Neural cell (in vitro differentiated cells): ENCODE results near the gene RAD51C. TPM values are rescaled to one million over a fixed set of nuclear protein-coding genes. Genes with fewer than 3 reads are reported as not detected.

ENCODE experiments used
- H2AFZ ChIP-seq: fragments of 200-600, 300-800 bp; sonication (generic), shearing (Covaris generic); 2 replicates; pipeline ENCODE4 v1.6.0; 2014; ENCODE audit warnings: low read depth, mild to moderate bottlenecking, antibody characterized with exemption, low read length, moderate library complexity
- H3F3A ChIP-seq: fragments of 200-600 bp; shearing (Covaris generic); 2 replicates; pipeline ENCODE4 v1.6.1; 2016; ENCODE audit warnings: mild to moderate bottlenecking, moderate library complexity, mixed read lengths, antibody characterized with exemption, low read length; ENCODE audit not compliant: insufficient read depth, poor library complexity, severe bottlenecking
- H3K27ac ChIP-seq: fragments of 200-600, 300-800 bp; sonication (generic), shearing (Covaris generic); 2 replicates; pipeline ENCODE4 v1.5.1; 2014; ENCODE audit warnings: mild to moderate bottlenecking, low read length, moderate library complexity
- H3K27me3 ChIP-seq: fragments of 300-800, 200-600 bp; sonication (generic), shearing (Covaris generic); 2 replicates; pipeline ENCODE4 v1.6.0; 2014; ENCODE audit warnings: mild to moderate bottlenecking, low read depth, low read length, moderate library complexity; ENCODE audit not compliant: insufficient read depth
- H3K36me3 ChIP-seq: fragments of 300-800, 200-600 bp; sonication (generic), shearing (Covaris generic); 2 replicates; pipeline ENCODE4 v1.5.1; 2014; ENCODE audit warnings: mild to moderate bottlenecking, antibody characterized with exemption, low read length, moderate library complexity; ENCODE audit not compliant: insufficient read depth
- H3K4me2 ChIP-seq: fragments of 300-800, 200-600 bp; sonication (generic), shearing (Covaris generic); 2 replicates; pipeline ENCODE4 v1.6.0; 2014; ENCODE audit warnings: mild to moderate bottlenecking, low read length
- H3K4me3 ChIP-seq: fragments of 300-800, 200-600 bp; sonication (generic), shearing (Covaris generic); 2 replicates; pipeline ENCODE4 v1.5.1; 2014; ENCODE audit warnings: mild to moderate bottlenecking, low read length, moderate library complexity
- H3K79me2 ChIP-seq: fragments of 200-600 bp; shearing (Covaris generic); replicated peaks from 2 replicates; pipeline ENCODE4 v1.6.0; 2014; ENCODE audit warnings: mild to moderate bottlenecking, low read length, moderate library complexity; ENCODE audit not compliant: insufficient read depth
- H3K9ac ChIP-seq: fragments of 300-800, 200-600 bp; sonication (generic), shearing (Covaris generic); 2 replicates; pipeline ENCODE4 v1.6.1; 2016; ENCODE audit warnings: mild to moderate bottlenecking, low read length, mixed read lengths
- H3K9me2 ChIP-seq: fragments of 200-600 bp; shearing (Covaris generic); 2 replicates; pipeline ENCODE4 v1.6.1; 2016; ENCODE audit warnings: mild to moderate bottlenecking, low read length, mixed read lengths; ENCODE audit not compliant: insufficient read depth
- H3K9me3 ChIP-seq: fragments of 200-600, 300-800 bp; sonication (generic), shearing (Covaris generic); 2 replicates; pipeline ENCODE4 v1.6.1; 2016; ENCODE audit warnings: mild to moderate bottlenecking, mixed run types, low read length, moderate library complexity, mixed read lengths
- H4K20me1 ChIP-seq: fragments of 200-600 bp; shearing (Covaris generic); 2 replicates; pipeline ENCODE4 v1.6.1; 2016; ENCODE audit warnings: mild to moderate bottlenecking, mixed run types; ENCODE audit not compliant: insufficient read depth
- CTCF ChIP-seq: fragments of 450-650 bp; IDR thresholded peaks from 2 replicates; pipeline ENCODE4 v1.5.1; 2014; ENCODE audit warnings: antibody characterized with exemption, mild to moderate bottlenecking, moderate library complexity; ENCODE audit not compliant: poor library complexity, severe bottlenecking
- EP300 ChIP-seq: fragments of 450-650 bp; conservative IDR thresholded peaks from 2 replicates; pipeline ENCODE4 v1.6.1; 2014; ENCODE audit warnings: antibody characterized with exemption, mild to moderate bottlenecking, moderate library complexity; ENCODE audit not compliant: poor library complexity, severe bottlenecking
- EZH2 ChIP-seq: fragments of 200-600, 300-800 bp; shearing (Covaris generic), sonication (generic); IDR thresholded peaks from 2 replicates; pipeline ENCODE4 v1.6.1; 2014; ENCODE audit warnings: antibody characterized with exemption, low read length, borderline replicate concordance, mild to moderate bottlenecking; ENCODE audit not compliant: insufficient read depth, poor library complexity, severe bottlenecking
- MXI1 ChIP-seq: fragments of 450-650 bp; conservative IDR thresholded peaks from 2 replicates; pipeline ENCODE4 v1.6.1; 2014; ENCODE audit warnings: antibody characterized with exemption, mild to moderate bottlenecking; ENCODE audit not compliant: poor library complexity, severe bottlenecking
- POLR2AphosphoS5 ChIP-seq: IDR thresholded peaks from 2 replicates; pipeline ENCODE4 v1.6.1; 2012
- RAD21 ChIP-seq: fragments of 450-650 bp; conservative IDR thresholded peaks from 2 replicates; pipeline ENCODE4 v1.6.1; 2014; ENCODE audit warnings: antibody characterized with exemption, mild to moderate bottlenecking, moderate library complexity
- REST ChIP-seq: IDR thresholded peaks from 2 replicates; pipeline ENCODE4 v1.6.1; 2012; ENCODE audit warnings: borderline replicate concordance
- SMC3 ChIP-seq: fragments of 450-650 bp; conservative IDR thresholded peaks from 2 replicates; pipeline ENCODE4 v1.6.1; 2014; ENCODE audit warnings: antibody characterized with exemption, mild to moderate bottlenecking, moderate library complexity; ENCODE audit not compliant: poor library complexity
- TAF1 ChIP-seq: IDR thresholded peaks from 2 replicates; pipeline ENCODE4 v1.6.1; 2012; ENCODE audit warnings: low read depth
- polyA plus RNA-seq: library from polyadenylated mRNA; depleted of rRNA; stranded (reverse); fragments of >200 nt; gene quantifications from 2 replicates; pipeline ENCODE4 v1.2.3, GENCODE V29; 2014

The RAD51C gene
- polyA plus RNA-seq, 1 donor from 2014 or later, result 25.1 TPM

GRCh38 chr17:58779446-58779845 lies 87.0 kb downstream of the RAD51C start:
- Histone ChIP-seq H3K27ac (no peak overlapping the region), H3K4me2 (no peak overlapping the region), H3K4me3 (no peak overlapping the region), H3K79me2 (peaks cover 16% of the 10 kb centered on the region), H4K20me1 (no peaks in the 10 kb centered on the region), H3K9ac (no peak overlapping the region), H3K36me3 (no peaks in the 10 kb centered on the region), H2AFZ (no peak overlapping the region), H3F3A (peaks cover 4% of the 10 kb centered on the region), H3K9me3 (no peaks in the 10 kb centered on the region), H3K27me3 (no peaks in the 10 kb centered on the region), H3K9me2 (no peaks in the 10 kb centered on the region)
- TF ChIP-seq EP300 (no peak), REST (no peak), TAF1 (no peak), POLR2AphosphoS5 (no peak), CTCF (no peak), RAD21 (no peak), EZH2 (no peak), SMC3 (no peak), MXI1 (no peak)

- no peak overlapping the region for H2AFZ ChIP-seq
- no peak overlapping the region for H3K4me2 ChIP-seq
- peaks cover 4% of the 10 kb centered on the region for H3F3A ChIP-seq
- H4K20me1 ChIP-seq, result no peaks in the 10 kb centered on the region
- H3K9me3 ChIP-seq, result no peaks in the 10 kb centered on the region
- peaks cover 6% of the 10 kb centered on the region for H3K79me2 ChIP-seq
- TF ChIP-seq TAF1 (no peak), SMC3 (no peak), MXI1 (no peak), POLR2AphosphoS5 (no peak), RAD21 (no peak), EP300 (no peak), REST (no peak), EZH2 (no peak), CTCF (no peak)
- H3K9ac ChIP-seq, result no peak overlapping the region
- no peaks in the 10 kb centered on the region for H3K9me2 ChIP-seq
- no peak overlapping the region for H3K4me3 ChIP-seq
- H3K36me3 ChIP-seq, result no peaks in the 10 kb centered on the region
- no peaks in the 10 kb centered on the region for H3K27me3 ChIP-seq
- H3K27ac ChIP-seq, result no peak overlapping the region
Measured at GRCh38 chr17:58783380-58783779, 91.0 kb downstream of the RAD51C start.
